NCI-H2227 (cell line): ENCODE results near the gene UBAP2L.
A peak's percentile ranks its signal among the peaks of the same experiment; 100 is the strongest.
"Not testable (repeated sequence)": the region's sequence is repeated elsewhere in the genome, so short reads cannot be mapped to it uniquely, and the experiment has no call there.

Source experiments
- DNase-seq: peaks from one replicate; lab custom pipeline; 2025; ENCODE audit not compliant: unreplicated experiment; lab: John Stamatoyannopoulos, UW

UBAP2L gene

GRCh38 chr1:154199563-154199879, 21.2 kb upstream of the UBAP2L start:
- no peak for DNase-seq

GRCh38 chr1:154205778-154206177, 15.0 kb upstream of the UBAP2L start:
- DNase-seq = not testable (repeated sequence)

- no peak for DNase-seq
These were observed 14.6 kb upstream of the UBAP2L start, which contains the start of gene CFAP141 for GRCh38 chr1:154206196-154206595. Gene CFAP141, minus strand, starts transcription at chr1:154206333. Its CDS starts 26 bp downstream, at chr1:154206307.

- no peak for DNase-seq
These were observed 13.5 kb upstream of the UBAP2L start for GRCh38 chr1:154207262-154207661.

- no peak for DNase-seq
These were observed 11.9 kb upstream of the UBAP2L start for GRCh38 chr1:154208677-154209388.

- no peak for DNase-seq
These were observed 8.7 kb upstream of the UBAP2L start for GRCh38 chr1:154212083-154212482.

- DNase-seq = no peak
These were observed 7.5 kb upstream of the UBAP2L start for GRCh38 chr1:154213274-154213673.

GRCh38 chr1:154218545-154218944, 2.2 kb upstream of the UBAP2L start:
- no peak for DNase-seq

GRCh38 chr1:154219541-154219940, 1.2 kb upstream of the UBAP2L start:
- no peak for DNase-seq

GRCh38 chr1:154220970-154221277, 169 bp downstream of the UBAP2L start:
- DNase-seq = no peak

- DNase-seq = peak; percentile 66
These were observed 685 bp downstream of the UBAP2L start for GRCh38 chr1:154221278-154222001.

GRCh38 chr1:154222518-154222917, 1.8 kb downstream of the UBAP2L start:
- no peak for DNase-seq

- DNase-seq = no peak
These were observed 2.2 kb downstream of the UBAP2L start for GRCh38 chr1:154222918-154223317.

GRCh38 chr1:154223621-154224020, 2.9 kb downstream of the UBAP2L start:
- DNase-seq = no peak

GRCh38 chr1:154225370-154225769, 4.6 kb downstream of the UBAP2L start:
- no peak for DNase-seq

- DNase-seq = not testable (repeated sequence)
These were observed 10.4 kb downstream of the UBAP2L start for GRCh38 chr1:154231112-154231511.

- DNase-seq = not testable (repeated sequence)
These were observed 12.4 kb downstream of the UBAP2L start for GRCh38 chr1:154233127-154233526.

- no peak for DNase-seq
These were observed 16.1 kb downstream of the UBAP2L start for GRCh38 chr1:154236855-154237254.

- DNase-seq = no peak
These were observed 16.7 kb downstream of the UBAP2L start for GRCh38 chr1:154237435-154237834.

GRCh38 chr1:154237880-154238506, 17.2 kb downstream of the UBAP2L start:
- no peak for DNase-seq

- no peak for DNase-seq
These were observed 18.7 kb downstream of the UBAP2L start for GRCh38 chr1:154239491-154239890.

GRCh38 chr1:154240294-154240833, 19.6 kb downstream of the UBAP2L start:
- DNase-seq = no peak
